ENCODE measurements around the gene HIBCH.

DNA sequence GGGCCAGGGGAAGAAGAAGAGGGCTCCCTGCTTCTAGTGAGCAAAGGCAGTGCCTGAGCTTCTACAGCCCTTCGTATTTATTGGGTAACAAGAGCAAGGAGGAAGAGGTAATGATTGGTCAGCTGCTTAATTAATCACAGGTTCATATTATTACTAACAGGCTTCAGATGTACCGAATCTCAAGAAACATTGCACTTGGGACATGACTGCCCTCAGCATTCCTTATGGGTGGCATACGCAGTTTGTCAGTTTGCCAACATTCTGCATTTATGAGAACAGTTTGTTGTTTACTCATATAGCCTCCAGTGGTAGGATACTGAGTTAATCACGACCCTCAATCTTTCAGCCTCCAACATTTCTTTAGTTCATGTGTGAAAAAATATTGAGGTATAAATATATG lies 84.5 kb downstream of the HIBCH start:
- TF ChIP-seq, protein P1, sequence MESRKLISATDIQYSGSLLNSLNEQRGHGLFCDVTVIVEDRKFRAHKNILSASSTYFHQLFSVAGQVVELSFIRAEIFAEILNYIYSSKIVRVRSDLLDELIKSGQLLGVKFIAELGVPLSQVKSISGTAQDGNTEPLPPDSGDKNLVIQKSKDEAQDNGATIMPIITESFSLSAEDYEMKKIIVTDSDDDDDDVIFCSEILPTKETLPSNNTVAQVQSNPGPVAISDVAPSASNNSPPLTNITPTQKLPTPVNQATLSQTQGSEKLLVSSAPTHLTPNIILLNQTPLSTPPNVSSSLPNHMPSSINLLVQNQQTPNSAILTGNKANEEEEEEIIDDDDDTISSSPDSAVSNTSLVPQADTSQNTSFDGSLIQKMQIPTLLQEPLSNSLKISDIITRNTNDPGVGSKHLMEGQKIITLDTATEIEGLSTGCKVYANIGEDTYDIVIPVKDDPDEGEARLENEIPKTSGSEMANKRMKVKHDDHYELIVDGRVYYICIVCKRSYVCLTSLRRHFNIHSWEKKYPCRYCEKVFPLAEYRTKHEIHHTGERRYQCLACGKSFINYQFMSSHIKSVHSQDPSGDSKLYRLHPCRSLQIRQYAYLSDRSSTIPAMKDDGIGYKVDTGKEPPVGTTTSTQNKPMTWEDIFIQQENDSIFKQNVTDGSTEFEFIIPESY (CRISPR knock-in tag; IDR thresholded peaks at IDR 0.05), result no peak
- TF ChIP-seq DNMT3B (CRISPR knock-in tag; conservative IDR thresholded peaks at IDR 0.05) (no peak), ZNF121 (CRISPR knock-in tag; IDR thresholded peaks at IDR 0.05) (no peak), PCBP2 (optimal IDR thresholded peaks at IDR 0.05; ENCODE audit: low read depth, low read length, poor library complexity, severe bottlenecking) (no peak), SIN3A (IDR thresholded peaks at IDR 0.05; ENCODE audit: borderline replicate concordance, low read depth, low read length) (no peak), SMAD1 (CRISPR knock-in tag; IDR thresholded peaks at IDR 0.05; ENCODE audit: borderline replicate concordance, low read depth) (no peak), CHD4 (IDR thresholded peaks at IDR 0.05; ENCODE audit: borderline replicate concordance, low read length) (no peak), SMC3 (IDR thresholded peaks at IDR 0.05; ENCODE audit: low read length) (no peak), POLR2AphosphoS5 (IDR thresholded peaks at IDR 0.05; ENCODE audit: low read depth, low read length) (no peak)
- TF ChIP-seq, protein P2, sequence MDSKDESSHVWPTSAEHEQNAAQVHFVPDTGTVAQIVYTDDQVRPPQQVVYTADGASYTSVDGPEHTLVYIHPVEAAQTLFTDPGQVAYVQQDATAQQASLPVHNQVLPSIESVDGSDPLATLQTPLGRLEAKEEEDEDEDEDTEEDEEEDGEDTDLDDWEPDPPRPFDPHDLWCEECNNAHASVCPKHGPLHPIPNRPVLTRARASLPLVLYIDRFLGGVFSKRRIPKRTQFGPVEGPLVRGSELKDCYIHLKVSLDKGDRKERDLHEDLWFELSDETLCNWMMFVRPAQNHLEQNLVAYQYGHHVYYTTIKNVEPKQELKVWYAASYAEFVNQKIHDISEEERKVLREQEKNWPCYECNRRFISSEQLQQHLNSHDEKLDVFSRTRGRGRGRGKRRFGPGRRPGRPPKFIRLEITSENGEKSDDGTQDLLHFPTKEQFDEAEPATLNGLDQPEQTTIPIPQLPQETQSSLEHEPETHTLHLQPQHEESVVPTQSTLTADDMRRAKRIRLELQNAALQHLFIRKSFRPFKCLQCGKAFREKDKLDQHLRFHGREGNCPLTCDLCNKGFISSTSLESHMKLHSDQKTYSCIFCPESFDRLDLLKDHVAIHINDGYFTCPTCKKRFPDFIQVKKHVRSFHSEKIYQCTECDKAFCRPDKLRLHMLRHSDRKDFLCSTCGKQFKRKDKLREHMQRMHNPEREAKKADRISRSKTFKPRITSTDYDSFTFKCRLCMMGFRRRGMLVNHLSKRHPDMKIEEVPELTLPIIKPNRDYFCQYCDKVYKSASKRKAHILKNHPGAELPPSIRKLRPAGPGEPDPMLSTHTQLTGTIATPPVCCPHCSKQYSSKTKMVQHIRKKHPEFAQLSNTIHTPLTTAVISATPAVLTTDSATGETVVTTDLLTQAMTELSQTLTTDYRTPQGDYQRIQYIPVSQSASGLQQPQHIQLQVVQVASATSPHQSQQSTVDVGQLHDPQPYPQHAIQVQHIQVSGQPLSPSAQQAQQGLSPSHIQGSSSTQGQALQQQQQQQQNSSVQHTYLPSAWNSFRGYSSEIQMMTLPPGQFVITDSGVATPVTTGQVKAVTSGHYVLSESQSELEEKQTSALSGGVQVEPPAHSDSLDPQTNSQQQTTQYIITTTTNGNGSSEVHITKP (CRISPR knock-in tag; IDR thresholded peaks at IDR 0.05; ENCODE audit: low read depth), result no peak
- TF ChIP-seq, protein P3, sequence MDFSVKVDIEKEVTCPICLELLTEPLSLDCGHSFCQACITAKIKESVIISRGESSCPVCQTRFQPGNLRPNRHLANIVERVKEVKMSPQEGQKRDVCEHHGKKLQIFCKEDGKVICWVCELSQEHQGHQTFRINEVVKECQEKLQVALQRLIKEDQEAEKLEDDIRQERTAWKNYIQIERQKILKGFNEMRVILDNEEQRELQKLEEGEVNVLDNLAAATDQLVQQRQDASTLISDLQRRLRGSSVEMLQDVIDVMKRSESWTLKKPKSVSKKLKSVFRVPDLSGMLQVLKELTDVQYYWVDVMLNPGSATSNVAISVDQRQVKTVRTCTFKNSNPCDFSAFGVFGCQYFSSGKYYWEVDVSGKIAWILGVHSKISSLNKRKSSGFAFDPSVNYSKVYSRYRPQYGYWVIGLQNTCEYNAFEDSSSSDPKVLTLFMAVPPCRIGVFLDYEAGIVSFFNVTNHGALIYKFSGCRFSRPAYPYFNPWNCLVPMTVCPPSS (IDR thresholded peaks at IDR 0.05), result no peak
- TF ChIP-seq, protein P4, sequence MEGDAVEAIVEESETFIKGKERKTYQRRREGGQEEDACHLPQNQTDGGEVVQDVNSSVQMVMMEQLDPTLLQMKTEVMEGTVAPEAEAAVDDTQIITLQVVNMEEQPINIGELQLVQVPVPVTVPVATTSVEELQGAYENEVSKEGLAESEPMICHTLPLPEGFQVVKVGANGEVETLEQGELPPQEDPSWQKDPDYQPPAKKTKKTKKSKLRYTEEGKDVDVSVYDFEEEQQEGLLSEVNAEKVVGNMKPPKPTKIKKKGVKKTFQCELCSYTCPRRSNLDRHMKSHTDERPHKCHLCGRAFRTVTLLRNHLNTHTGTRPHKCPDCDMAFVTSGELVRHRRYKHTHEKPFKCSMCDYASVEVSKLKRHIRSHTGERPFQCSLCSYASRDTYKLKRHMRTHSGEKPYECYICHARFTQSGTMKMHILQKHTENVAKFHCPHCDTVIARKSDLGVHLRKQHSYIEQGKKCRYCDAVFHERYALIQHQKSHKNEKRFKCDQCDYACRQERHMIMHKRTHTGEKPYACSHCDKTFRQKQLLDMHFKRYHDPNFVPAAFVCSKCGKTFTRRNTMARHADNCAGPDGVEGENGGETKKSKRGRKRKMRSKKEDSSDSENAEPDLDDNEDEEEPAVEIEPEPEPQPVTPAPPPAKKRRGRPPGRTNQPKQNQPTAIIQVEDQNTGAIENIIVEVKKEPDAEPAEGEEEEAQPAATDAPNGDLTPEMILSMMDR (CRISPR knock-in tag; IDR thresholded peaks at IDR 0.05), result no peak
- TF ChIP-seq, protein P5, sequence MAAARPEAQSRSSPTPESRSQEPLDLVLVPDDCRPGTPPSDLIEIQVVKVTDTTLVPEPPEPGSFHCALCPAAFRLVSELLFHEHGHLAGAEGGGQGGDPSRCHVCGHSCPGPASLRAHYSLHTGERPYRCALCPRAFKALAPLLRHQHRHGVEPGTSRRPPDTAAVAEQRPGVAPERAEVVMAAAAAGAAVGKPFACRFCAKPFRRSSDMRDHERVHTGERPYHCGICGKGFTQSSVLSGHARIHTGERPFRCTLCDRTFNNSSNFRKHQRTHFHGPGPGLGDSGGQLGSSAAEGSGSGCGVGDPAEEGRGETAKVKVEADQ (CRISPR knock-in tag; IDR thresholded peaks at IDR 0.05; ENCODE audit: borderline replicate concordance), result no peak
